Keratinocyte (primary cell): ENCODE measurements around the gene TMPRSS3. TPM values are rescaled to one million over a fixed set of nuclear protein-coding genes. Genes with fewer than 3 reads are reported as not detected.

Source experiments
- DNase-seq: peaks from one replicate; pipeline ENCODE4 v3.0.0-alpha.2; 2011; ENCODE audit warnings: low read depth, missing footprints, low spot score
- FAIRE-seq: peaks from 2 replicates; lab custom pipeline; 2011; peaks lifted over from hg19 to GRCh38; lab: Jason Lieb, UNC
- H2AFZ ChIP-seq: 2 replicates; pipeline ENCODE4 v1.6.0; 2012; ENCODE audit warnings: low read length, control low read depth, inconsistent platforms; ENCODE audit not compliant: control insufficient read depth
- H3K27ac ChIP-seq: 2 replicates; pipeline ENCODE4 v1.5.1; 2011; ENCODE audit warnings: low read length; ENCODE audit not compliant: control insufficient read depth, insufficient read depth
- H3K27me3 ChIP-seq: 3 replicates; pipeline ENCODE4 v1.6.0; 2011; ENCODE audit warnings: low read length; ENCODE audit not compliant: control insufficient read depth, insufficient read depth; ENCODE audit errors: extremely low read depth
- H3K36me3 ChIP-seq, 2 experiments: 2 replicates in 1 of 2; 3 replicates in 1 of 2; pipeline ENCODE4 v1.5.1; 2011; ENCODE audit warnings: low read length in 2 of 2, mild to moderate bottlenecking in 1 of 2; ENCODE audit not compliant: control insufficient read depth in 2 of 2, insufficient read depth in 2 of 2; ENCODE audit errors: extremely low read depth in 1 of 2
- H3K4me1 ChIP-seq: 3 replicates; pipeline ENCODE4 v1.5.1; 2011; ENCODE audit warnings: low read length; ENCODE audit not compliant: control insufficient read depth, insufficient read depth; ENCODE audit errors: extremely low read depth
- H3K4me2 ChIP-seq: 3 replicates; pipeline ENCODE4 v1.6.0; 2011; ENCODE audit warnings: low read depth, low read length; ENCODE audit not compliant: control insufficient read depth, insufficient read depth; ENCODE audit errors: extremely low read depth
- H3K4me3 ChIP-seq, 3 experiments: fragments of 200-600 bp in 1 of 3; sonication (generic) in 1 of 3; 2 replicates in 2 of 3; 3 replicates in 1 of 3; pipeline ENCODE4 v1.5.1; 2011 to 2016; ENCODE audit warnings: low read length in 3 of 3, mild to moderate bottlenecking in 3 of 3, control low read depth in 2 of 3, inconsistent platforms in 1 of 3, low read depth in 1 of 3, mixed read lengths in 1 of 3, mixed run types in 1 of 3, moderate library complexity in 1 of 3; ENCODE audit not compliant: control insufficient read depth in 2 of 3, insufficient read depth in 2 of 3; ENCODE audit errors: extremely low read depth in 1 of 3
- H3K79me2 ChIP-seq: 2 replicates; pipeline ENCODE4 v1.6.0; 2012; ENCODE audit warnings: low read length; ENCODE audit not compliant: control insufficient read depth, insufficient read depth
- H3K9ac ChIP-seq: 3 replicates; pipeline ENCODE4 v1.6.0; 2011; ENCODE audit warnings: low read length; ENCODE audit not compliant: control insufficient read depth, insufficient read depth; ENCODE audit errors: extremely low read depth
- H3K9me1 ChIP-seq: 3 replicates; pipeline ENCODE4 v1.6.0; 2011; ENCODE audit warnings: low read length; ENCODE audit not compliant: control insufficient read depth, insufficient read depth; ENCODE audit errors: extremely low read depth
- H3K9me3 ChIP-seq: 2 replicates; pipeline ENCODE4 v1.5.1; 2012; ENCODE audit warnings: low read depth, low read length; ENCODE audit not compliant: control insufficient read depth
- H4K20me1 ChIP-seq: 3 replicates; pipeline ENCODE4 v1.6.0; 2011; ENCODE audit warnings: low read length; ENCODE audit not compliant: control insufficient read depth, insufficient read depth; ENCODE audit errors: extremely low read depth
- EZH2 ChIP-seq: IDR thresholded peaks from one replicate; pipeline ENCODE4 v1.6.1; 2012; ENCODE audit warnings: inconsistent platforms, mild to moderate bottlenecking, low read length, moderate library complexity
- dilution Hi-C: fragments of 300-500 bp; cut with MboI; formaldehyde crosslinking; loops from one replicate; pipeline ENCODE4 v1.7.0; 2020; ENCODE audit warnings: low sequenced_read_pairs; ENCODE audit not compliant: extremely low pct_ligation_motif_present
- polyA plus RNA-seq, 5 experiments: library from polyadenylated mRNA; depleted of rRNA in 3 of 5; stranded (reverse) in 3 of 5; stranded (forward) in 1 of 5; unstranded in 1 of 5; fragments of >200 nt; gene quantifications; 1 replicate in 1 of 5; 2 replicates in 3 of 5; 3 replicates in 1 of 5; pipeline versions ENCODE4 v1.2.1 to v1.2.3, GENCODE V29; 2011 to 2012; ENCODE audit warnings: missing spikeins in 2 of 5, low read depth in 1 of 5, low replicate concordance in 1 of 5
- TF ChIP-seq, protein P1 (sequence below), 3 experiments: IDR thresholded peaks in 1 of 3; conservative IDR thresholded peaks in 1 of 3; optimal IDR thresholded peaks in 1 of 3; 2 replicates in 2 of 3; 3 replicates in 1 of 3; pipeline versions ENCODE3 to v1.5.1; 2011; ENCODE audit warnings: low read length in 3 of 3, mild to moderate bottlenecking in 3 of 3, moderate library complexity in 2 of 3, control low read depth in 1 of 3, inconsistent platforms in 1 of 3; ENCODE audit not compliant: insufficient read depth in 2 of 3; ENCODE audit errors: extremely low read depth in 1 of 3

TMPRSS3 gene
- polyA plus RNA-seq, 1 donor (not counting 4 experiments of a cell fraction or from before 2014, with no cell fraction given): not detected

DNA sequence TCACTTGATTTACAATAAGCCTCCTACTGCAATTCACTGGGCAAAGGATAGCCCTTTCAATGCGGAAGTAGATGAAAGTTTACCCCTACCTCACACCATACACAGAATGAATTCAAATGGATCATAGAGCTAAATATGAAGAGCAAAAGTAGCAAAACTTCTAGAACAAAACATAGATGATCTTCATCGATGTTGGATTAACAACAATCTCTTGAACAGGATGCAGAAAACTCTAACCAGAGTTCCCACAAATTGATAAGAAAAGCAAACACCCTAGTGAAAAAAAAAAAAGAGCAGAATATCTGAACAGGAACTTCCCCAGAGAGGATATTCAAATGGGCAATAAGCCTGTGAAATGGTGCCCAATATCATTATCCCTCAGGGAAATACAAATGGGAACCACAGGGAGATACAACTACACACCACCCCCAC lies 6.0 kb upstream of the TMPRSS3 start:
- Histone ChIP-seq H3K36me3 (no peaks in the 10 kb centered on the region), H3K4me3 (no peak overlapping the region), H3K27me3 (peaks cover 6% of the 10 kb centered on the region), H3K79me2 (no peaks in the 10 kb centered on the region), H2AFZ (no peak overlapping the region), H3K4me2 (no peak overlapping the region), H3K27ac (no peak overlapping the region), H3K9me1 (no peaks in the 10 kb centered on the region), H3K9ac (no peak overlapping the region), H3K9me3 (no peaks in the 10 kb centered on the region), H3K4me1 (no peaks in the 10 kb centered on the region), H4K20me1 (no peaks in the 10 kb centered on the region)
- FAIRE-seq (no peak), DNase-seq (no peak)
- dilution Hi-C loops: no loop called here
- TF ChIP-seq EZH2: no peak
- TF ChIP-seq, protein P1, sequence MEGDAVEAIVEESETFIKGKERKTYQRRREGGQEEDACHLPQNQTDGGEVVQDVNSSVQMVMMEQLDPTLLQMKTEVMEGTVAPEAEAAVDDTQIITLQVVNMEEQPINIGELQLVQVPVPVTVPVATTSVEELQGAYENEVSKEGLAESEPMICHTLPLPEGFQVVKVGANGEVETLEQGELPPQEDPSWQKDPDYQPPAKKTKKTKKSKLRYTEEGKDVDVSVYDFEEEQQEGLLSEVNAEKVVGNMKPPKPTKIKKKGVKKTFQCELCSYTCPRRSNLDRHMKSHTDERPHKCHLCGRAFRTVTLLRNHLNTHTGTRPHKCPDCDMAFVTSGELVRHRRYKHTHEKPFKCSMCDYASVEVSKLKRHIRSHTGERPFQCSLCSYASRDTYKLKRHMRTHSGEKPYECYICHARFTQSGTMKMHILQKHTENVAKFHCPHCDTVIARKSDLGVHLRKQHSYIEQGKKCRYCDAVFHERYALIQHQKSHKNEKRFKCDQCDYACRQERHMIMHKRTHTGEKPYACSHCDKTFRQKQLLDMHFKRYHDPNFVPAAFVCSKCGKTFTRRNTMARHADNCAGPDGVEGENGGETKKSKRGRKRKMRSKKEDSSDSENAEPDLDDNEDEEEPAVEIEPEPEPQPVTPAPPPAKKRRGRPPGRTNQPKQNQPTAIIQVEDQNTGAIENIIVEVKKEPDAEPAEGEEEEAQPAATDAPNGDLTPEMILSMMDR (optimal IDR thresholded peaks at IDR 0.05 in 1 of 3, IDR thresholded peaks at IDR 0.05 in 1 of 3, conservative IDR thresholded peaks at IDR 0.05 in 1 of 3; ENCODE audit: extremely low read depth in 1 of 3, insufficient read depth in 2 of 3, low read length in 3 of 3): no peak

DNA sequence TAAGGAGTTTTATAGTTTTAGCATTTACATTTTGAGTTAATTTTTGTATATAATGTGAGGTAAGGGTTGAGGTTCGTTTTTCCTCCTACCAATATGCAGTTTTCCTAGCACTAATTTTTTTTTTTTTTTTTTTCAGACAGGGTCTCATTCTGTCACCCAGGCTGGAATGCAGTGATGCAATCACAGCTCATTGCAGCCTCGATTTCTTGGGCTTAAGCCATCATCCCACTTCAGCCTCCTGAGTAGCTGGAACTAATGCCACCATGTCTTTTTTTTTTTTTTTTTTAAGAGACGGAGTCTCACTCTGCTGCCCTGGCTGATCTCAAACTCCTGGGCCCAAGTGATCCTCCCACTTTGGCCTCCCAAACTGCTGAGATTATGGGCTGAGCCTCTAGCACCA lies 5.3 kb upstream of the TMPRSS3 start:
- H3K79me2 ChIP-seq: no peaks in the 10 kb centered on the region
- no peak overlapping the region for H3K4me3 ChIP-seq
- no peak overlapping the region for H3K9ac ChIP-seq
- H2AFZ ChIP-seq: no peak overlapping the region
- H3K9me3 ChIP-seq: no peaks in the 10 kb centered on the region
- H4K20me1 ChIP-seq: no peaks in the 10 kb centered on the region
- H3K9me1 ChIP-seq: no peaks in the 10 kb centered on the region
- dilution Hi-C loops: no loop called here
- H3K27ac ChIP-seq: no peak overlapping the region
- DNase-seq (no peak), FAIRE-seq (no peak)
- peaks cover 6% of the 10 kb centered on the region for H3K27me3 ChIP-seq
- peaks cover 2% of the 10 kb centered on the region for H3K4me1 ChIP-seq
- H3K4me2 ChIP-seq: no peak overlapping the region
- H3K36me3 ChIP-seq: no peaks in the 10 kb centered on the region
- TF ChIP-seq, protein P1 (optimal IDR thresholded peaks at IDR 0.05 in 1 of 3, IDR thresholded peaks at IDR 0.05 in 1 of 3, conservative IDR thresholded peaks at IDR 0.05 in 1 of 3; ENCODE audit: extremely low read depth in 1 of 3, insufficient read depth in 2 of 3, low read length in 3 of 3): no peak
- no peak for TF ChIP-seq EZH2
